CD4-positive, alpha-beta memory T cell (primary cell): Measurements from ENCODE around the gene ALG2. TPM values are rescaled to one million over a fixed set of nuclear protein-coding genes. Genes with fewer than 3 reads are reported as not detected.

ENCODE experiments used
- CTCF ChIA-PET: fragments of 350-600 bp; sonication (Branson Sonifier 250); formaldehyde crosslinking; loops from one replicate; lab custom pipeline; 2021; ENCODE audit warnings: inconsistent platforms; ENCODE audit not compliant: partially characterized antibody; lab: Charles Lee
- POLR2A ChIA-PET: fragments of 350-600 bp; sonication (Branson Sonifier 250); formaldehyde crosslinking; loops from one replicate; lab custom pipeline; 2021; ENCODE audit not compliant: partially characterized antibody; lab: Charles Lee
- DNase-seq, 5 donors: peaks; one replicate each; pipeline versions ENCODE4 v3.0.0 to v3.0.0-alpha.2; 2020 to 2022; ENCODE audit warnings: mixed read lengths in 1 of 5
- H3K27ac ChIP-seq: one replicate; pipeline ENCODE4 v1.7.0; 2013; ENCODE audit warnings: low read depth, low read length
- H3K27me3 ChIP-seq: 2 replicates; pipeline ENCODE4 v1.7.0; 2013; ENCODE audit warnings: mild to moderate bottlenecking, low read length, moderate library complexity; ENCODE audit not compliant: insufficient read depth
- H3K36me3 ChIP-seq: 2 replicates; pipeline ENCODE4 v1.7.0; 2013; ENCODE audit warnings: mild to moderate bottlenecking, low read length, moderate library complexity; ENCODE audit not compliant: insufficient read depth
- H3K4me1 ChIP-seq: 2 replicates; pipeline ENCODE4 v1.7.0; 2013; ENCODE audit warnings: mild to moderate bottlenecking, low read length, moderate library complexity; ENCODE audit not compliant: insufficient read depth
- H3K4me3 ChIP-seq, 2 donors: one replicate each; pipeline ENCODE4 v1.7.0; 2013; ENCODE audit warnings: low read length in 2 of 2, mild to moderate bottlenecking in 1 of 2
- H3K9me3 ChIP-seq, 2 donors: one replicate each; pipeline ENCODE4 v1.7.0; 2013; ENCODE audit warnings: low read length in 2 of 2, control low read depth in 1 of 2; ENCODE audit not compliant: control insufficient read depth in 1 of 2
- H3K27ac Mint-ChIP-seq, 7 donors: one replicate each; pipeline ENCODE4 v1.8.0; 2020 to 2021; ENCODE audit warnings: mixed read lengths in 7 of 7, mild to moderate bottlenecking in 6 of 7, inconsistent platforms in 3 of 7, moderate library complexity in 3 of 7
- H3K27me3 Mint-ChIP-seq, 2 donors: one replicate each; pipeline ENCODE4 v1.8.0; 2020 to 2021; ENCODE audit warnings: mixed read lengths in 2 of 2
- H3K36me3 Mint-ChIP-seq, 2 donors: one replicate each; pipeline ENCODE4 v1.8.0; 2020 to 2021; ENCODE audit warnings: mixed read lengths in 2 of 2, inconsistent platforms in 1 of 2, mild to moderate bottlenecking in 1 of 2
- H3K4me1 Mint-ChIP-seq, 4 donors: one replicate each; pipeline ENCODE4 v1.8.0; 2020 to 2021; ENCODE audit warnings: mixed read lengths in 4 of 4, mild to moderate bottlenecking in 1 of 4
- H3K4me3 Mint-ChIP-seq, 8 donors: one replicate each; pipeline ENCODE4 v1.8.0; 2020 to 2021; ENCODE audit warnings: mixed read lengths in 8 of 8, mild to moderate bottlenecking in 7 of 8, moderate library complexity in 6 of 8, inconsistent platforms in 3 of 8
- H3K9me3 Mint-ChIP-seq, 8 donors: one replicate each; pipeline ENCODE4 v1.8.0; 2020 to 2021; ENCODE audit warnings: mixed read lengths in 8 of 8, mild to moderate bottlenecking in 5 of 8, inconsistent platforms in 3 of 8, moderate library complexity in 1 of 8
- intact Hi-C: fragments of 100-400 bp; cut with micrococcal nuclease; formaldehyde crosslinking; loops from one replicate; pipeline ENCODE4 v1.15.1; 2023
- polyA plus RNA-seq, 2 donors: library from polyadenylated mRNA; unstranded; fragments of 300-500 nt; fragmentation: Illumina TruSeq; gene quantifications; one replicate each; pipeline ENCODE4 v1.2.3, GENCODE V29; 2021
- total RNA-seq, 2 experiments: library from RNA; stranded (reverse); gene quantifications; one replicate each; pipeline ENCODE4 v1.2.3, GENCODE V29; 2021

The ALG2 gene
- total and polyA plus RNA-seq, 4 experiments from 2014 or later = 35.3 to 39.8 (median 37.9) TPM

GRCh38 chr9:99181621-99182020 is 40.1 kb downstream of the ALG2 start:
- intact Hi-C loops = loop anchor here (5.0 kb wide), 1 partner anchor 626 kb away; no protein-coding TSS in a partner anchor

DNA sequence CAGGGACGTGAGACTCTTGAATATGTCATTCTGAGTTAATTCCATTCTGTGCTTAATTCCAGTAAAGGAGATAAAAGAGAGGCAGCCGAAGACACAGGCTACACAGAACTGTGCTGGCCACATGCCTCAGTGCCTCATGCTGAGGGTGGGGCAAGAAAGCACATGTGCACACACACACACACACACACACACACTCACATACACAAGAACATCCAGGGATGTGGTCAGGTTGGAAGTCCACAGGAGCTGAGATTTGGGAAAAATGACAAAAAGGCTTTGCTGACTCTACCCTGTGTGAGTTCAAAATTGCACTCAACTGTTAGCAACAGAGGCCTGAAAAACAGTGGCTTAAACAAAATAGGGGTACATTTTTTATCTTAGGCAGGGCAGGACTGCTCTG is 40.5 kb downstream of the ALG2 start:
- Histone ChIP-seq H3K4me3 (no peak overlapping the region), H3K27ac (no peak overlapping the region), H3K36me3 (no peaks in the 10 kb centered on the region), H3K9me3 (no peaks in the 10 kb centered on the region), H3K27me3 (no peaks in the 10 kb centered on the region), H3K4me1 (peaks cover 6% of the 10 kb centered on the region)
- Mint-ChIP-seq H3K4me3 (no peak overlapping the region), H3K9me3 (no peaks in the 10 kb centered on the region), H3K36me3 (no peaks in the 10 kb centered on the region), H3K4me1 (peaks cover 5 to 7% (median 6%) of the 10 kb centered on the region in 4 donors), H3K27ac (peak overlapping the region in 1 of 7 donors; percentile 15), H3K27me3 (no peaks in the 10 kb centered on the region)
- no peak for DNase-seq
- CTCF ChIA-PET = interaction anchor here (1.4 to 7.6 kb wide), 4 partner anchors 9 to 181 kb away, joined by 3 to 40 read pairs (median 4); no protein-coding TSS in a partner anchor
- intact Hi-C loops = loop anchor here (5.0 kb wide), 1 partner anchor 626 kb away; no protein-coding TSS in a partner anchor
- POLR2A ChIA-PET = no interaction called here

More at GRCh38 chr9:99181621-99182020, 40.1 kb downstream of the ALG2 start:
- H3K27ac Mint-ChIP-seq = peak overlapping the region in 2 of 7 donors; percentile 15 to 25
- Histone ChIP-seq H3K36me3 (no peaks in the 10 kb centered on the region), H3K9me3 (no peaks in the 10 kb centered on the region), H3K27ac (no peak overlapping the region), H3K27me3 (no peaks in the 10 kb centered on the region), H3K4me1 (peaks cover 6% of the 10 kb centered on the region), H3K4me3 (no peak overlapping the region)
- no peaks in the 10 kb centered on the region for H3K36me3 Mint-ChIP-seq
- H3K9me3 Mint-ChIP-seq = no peaks in the 10 kb centered on the region
- H3K4me1 Mint-ChIP-seq = peaks cover 5 to 7% (median 6%) of the 10 kb centered on the region in 4 donors
- ChIA-PET POLR2A (no interaction called here), CTCF (interaction anchor here (1.4 to 7.6 kb wide), 4 partner anchors 9 to 182 kb away, joined by 3 to 40 read pairs (median 4); no protein-coding TSS in a partner anchor)
- H3K4me3 Mint-ChIP-seq = peak overlapping the region in 1 of 8 donors; percentile 15
- peak in 2 of 5 donors; percentile 3 to 5 for DNase-seq
- H3K27me3 Mint-ChIP-seq = no peaks in the 10 kb centered on the region

GRCh38 chr9:99180662-99181061 is 41.1 kb downstream of the ALG2 start:
- Mint-ChIP-seq H3K4me1 (peaks cover 5 to 7% (median 6%) of the 10 kb centered on the region in 4 donors), H3K9me3 (no peaks in the 10 kb centered on the region), H3K27me3 (no peaks in the 10 kb centered on the region)

GRCh38 chr9:99180199-99180598 is 41.5 kb downstream of the ALG2 start:
- no peaks in the 10 kb centered on the region for H3K36me3 ChIP-seq
- DNase-seq = no peak
- intact Hi-C loops = loop anchor here (5.0 kb wide), 1 partner anchor 627 kb away; no protein-coding TSS in a partner anchor
- H3K4me1 ChIP-seq = peaks cover 6% of the 10 kb centered on the region
- Mint-ChIP-seq H3K9me3 (no peaks in the 10 kb centered on the region), H3K27ac (peak overlapping the region in 1 of 7 donors; percentile 2), H3K36me3 (no peaks in the 10 kb centered on the region), H3K4me1 (peaks cover 5 to 7% (median 6%) of the 10 kb centered on the region in 4 donors), H3K27me3 (no peaks in the 10 kb centered on the region), H3K4me3 (no peak overlapping the region)
- ChIA-PET POLR2A (no interaction called here), CTCF (no interaction called here)
- H3K27ac ChIP-seq = no peak overlapping the region
- H3K4me3 ChIP-seq = no peak overlapping the region
- no peaks in the 10 kb centered on the region for H3K27me3 ChIP-seq
- H3K9me3 ChIP-seq = no peaks in the 10 kb centered on the region

More at GRCh38 chr9:99180662-99181061, 41.1 kb downstream of the ALG2 start:
- Histone ChIP-seq H3K36me3 (no peaks in the 10 kb centered on the region), H3K27ac (no peak overlapping the region), H3K4me3 (no peak overlapping the region), H3K9me3 (no peaks in the 10 kb centered on the region), H3K27me3 (no peaks in the 10 kb centered on the region), H3K4me1 (peaks cover 6% of the 10 kb centered on the region)
- CTCF ChIA-PET = interaction anchor here (1.4 kb wide), 1 partner anchor 181 kb away, joined by 3 read pairs; no protein-coding TSS in a partner anchor
- intact Hi-C loops = loop anchor here (5.0 kb wide), 1 partner anchor 627 kb away; no protein-coding TSS in a partner anchor
- no peak for DNase-seq
- POLR2A ChIA-PET = no interaction called here
- Mint-ChIP-seq H3K4me3 (no peak overlapping the region), H3K27ac (no peak overlapping the region), H3K36me3 (no peaks in the 10 kb centered on the region)

- Histone ChIP-seq H3K27me3 (no peaks in the 10 kb centered on the region), H3K9me3 (no peaks in the 10 kb centered on the region), H3K4me3 (no peak overlapping the region), H3K4me1 (no peaks in the 10 kb centered on the region), H3K36me3 (no peaks in the 10 kb centered on the region), H3K27ac (no peak overlapping the region)
- intact Hi-C loops = no loop called here
- ChIA-PET CTCF (interaction anchor here (1.0 kb wide), 1 partner anchor 15 kb away, joined by 3 read pairs; no protein-coding TSS in a partner anchor), POLR2A (no interaction called here)
- Mint-ChIP-seq H3K36me3 (no peaks in the 10 kb centered on the region), H3K27ac (no peak overlapping the region), H3K27me3 (no peaks in the 10 kb centered on the region), H3K4me1 (peaks cover 0 to 3% (median 1%) of the 10 kb centered on the region in 4 donors), H3K9me3 (no peaks in the 10 kb centered on the region), H3K4me3 (no peak overlapping the region)
- DNase-seq = no peak
Measured at GRCh38 chr9:99178912-99179872, 42.5 kb downstream of the ALG2 start.

DNA sequence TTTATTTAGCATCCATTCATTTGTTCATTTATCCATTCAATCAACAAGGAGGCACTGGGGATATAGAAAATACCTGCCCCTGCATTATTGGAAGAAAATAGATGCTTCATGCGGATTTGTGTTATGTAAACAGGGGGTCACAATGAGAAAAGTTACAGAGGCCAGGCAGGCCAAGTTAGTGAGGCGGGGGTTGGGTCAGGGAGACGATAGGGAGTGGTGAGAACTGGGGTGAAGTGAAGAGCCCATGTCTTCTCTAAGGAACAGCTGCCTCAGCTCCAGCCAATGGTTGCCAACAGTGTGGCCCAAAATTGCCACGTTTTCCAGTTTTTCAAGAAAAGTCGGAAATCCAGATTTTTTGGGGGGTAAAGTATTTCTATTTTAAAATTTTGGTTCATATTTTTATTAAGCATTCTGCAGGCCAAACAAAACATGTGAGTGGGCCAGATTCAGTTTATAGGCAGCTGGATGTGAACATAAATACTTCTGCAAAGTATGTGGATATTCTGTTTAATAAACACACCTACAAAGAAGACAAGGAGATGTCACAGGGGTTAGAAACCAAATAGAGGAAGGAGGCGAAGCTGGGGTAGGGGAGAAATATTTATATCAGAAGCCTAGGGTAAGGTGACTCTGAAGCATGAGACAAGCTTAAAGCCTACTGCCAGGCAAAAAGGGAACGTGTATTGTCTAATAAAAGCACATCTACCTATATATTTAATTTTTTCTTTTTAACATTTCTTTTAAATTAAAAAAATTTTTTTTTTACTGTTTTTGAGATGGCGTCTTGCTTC is 44.0 kb downstream of the ALG2 start:
- H3K4me3 ChIP-seq = no peak overlapping the region

More for the DNA sequence above, 44.0 kb downstream of the ALG2 start:
- Histone ChIP-seq H3K4me1 (no peaks in the 10 kb centered on the region), H3K27ac (no peak overlapping the region), H3K36me3 (no peaks in the 10 kb centered on the region), H3K27me3 (no peaks in the 10 kb centered on the region), H3K9me3 (no peaks in the 10 kb centered on the region)
- Mint-ChIP-seq H3K36me3 (no peaks in the 10 kb centered on the region), H3K4me3 (no peak overlapping the region), H3K27me3 (peaks cover 0 to 2% of the 10 kb centered on the region in 2 donors), H3K4me1 (peaks cover 0 to 3% (median 1%) of the 10 kb centered on the region in 4 donors), H3K27ac (no peak overlapping the region), H3K9me3 (no peaks in the 10 kb centered on the region)
- CTCF ChIA-PET = interaction anchor here (1.0 to 1.6 kb wide), 2 partner anchors 10 to 13 kb away, joined by 3 read pairs; no protein-coding TSS in a partner anchor
- DNase-seq = no peak
- intact Hi-C loops = no loop called here
- POLR2A ChIA-PET = interaction anchor here (1.3 kb wide), 1 partner anchor 45 kb away, joined by 3 read pairs; the partner anchor contains the start of gene SEC61B
